GM21447 (cell line): ENCODE measurements around the gene KCNQ1OT1.

ENCODE experiments used
- ATAC-seq: cut with Tn5 transposase; IDR thresholded peaks from one replicate; pipeline ENCODE4 v1.9.1; 2021; ENCODE audit not compliant: unreplicated experiment

Gene KCNQ1OT1

DNA sequence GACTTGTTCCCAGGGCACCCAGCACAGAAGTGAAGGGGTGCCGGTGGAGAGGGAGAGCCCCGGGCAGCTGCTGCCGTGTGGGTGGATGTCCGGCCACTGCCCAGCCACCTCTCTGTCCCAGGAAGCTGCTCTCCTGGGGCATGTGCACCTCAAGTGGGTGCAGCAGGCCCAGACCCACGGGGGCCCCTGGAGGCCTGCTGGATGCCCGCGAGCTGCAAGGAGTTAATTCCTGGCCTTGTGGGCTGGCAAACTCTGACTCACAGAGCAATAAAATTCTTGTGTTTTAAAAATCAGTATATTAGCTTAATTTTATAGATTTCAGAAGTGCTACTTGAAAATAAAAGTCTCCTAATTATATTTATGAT lies 37.4 kb upstream of the KCNQ1OT1 start:
- no peak for ATAC-seq

DNA sequence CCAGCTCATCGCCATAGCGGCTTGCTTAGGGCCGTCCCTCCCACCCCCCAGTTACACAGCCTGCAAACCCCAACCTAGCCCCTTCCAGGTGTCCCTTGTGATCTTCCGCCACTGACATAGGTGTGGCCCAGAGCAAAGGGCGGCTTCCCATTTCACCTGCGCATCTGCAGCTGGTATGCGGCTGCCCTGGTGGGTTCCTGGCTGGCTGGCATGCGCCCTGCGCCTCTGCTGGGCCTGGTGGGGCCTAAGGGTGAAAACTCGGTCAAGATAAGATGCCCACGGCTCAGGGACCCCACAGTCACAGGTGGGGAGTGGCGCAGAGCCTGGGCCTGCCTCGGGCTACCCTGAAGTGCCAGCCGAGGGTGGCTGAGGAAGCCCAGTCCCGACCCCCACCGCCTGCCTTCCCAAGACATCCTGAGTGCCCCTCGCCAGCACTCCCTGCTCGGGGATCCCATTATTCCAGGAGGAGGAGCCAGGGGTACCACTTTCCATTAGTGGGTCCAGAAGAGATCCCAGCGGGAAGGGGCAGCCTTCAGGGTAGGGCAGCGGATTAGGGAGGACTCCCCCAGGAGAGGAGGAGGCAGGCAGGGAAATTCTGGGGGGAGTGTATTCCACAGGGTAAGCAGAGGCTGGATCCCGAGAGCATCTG lies 36.9 kb upstream of the KCNQ1OT1 start:
- ATAC-seq: no peak

DNA sequence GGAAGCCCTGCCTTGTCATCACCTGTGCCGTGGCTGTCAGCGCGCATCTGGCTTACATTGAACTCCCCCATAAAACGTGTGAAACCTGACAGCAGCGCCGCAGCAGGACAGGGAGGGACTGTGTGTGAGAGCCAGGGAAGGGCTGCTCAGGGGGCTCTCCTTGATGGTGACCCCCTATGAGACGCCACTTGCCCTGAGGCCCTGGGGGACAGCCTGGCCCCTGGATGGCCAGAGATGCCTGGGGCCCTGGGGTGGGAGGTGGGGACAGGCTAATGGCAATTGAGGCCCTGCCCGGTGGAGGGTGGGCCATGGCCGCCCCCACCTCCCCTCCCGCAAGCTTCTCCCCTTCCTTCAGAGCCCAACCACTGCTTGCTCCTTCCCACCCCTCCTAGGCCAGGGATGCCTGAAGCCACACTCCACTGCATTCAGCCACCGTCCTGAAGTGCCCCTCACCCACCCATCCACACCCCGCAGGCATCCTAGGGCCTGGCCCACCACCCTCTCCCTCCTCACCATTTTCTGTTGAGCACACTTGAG lies 35.3 kb upstream of the KCNQ1OT1 start:
- ATAC-seq: no peak

DNA sequence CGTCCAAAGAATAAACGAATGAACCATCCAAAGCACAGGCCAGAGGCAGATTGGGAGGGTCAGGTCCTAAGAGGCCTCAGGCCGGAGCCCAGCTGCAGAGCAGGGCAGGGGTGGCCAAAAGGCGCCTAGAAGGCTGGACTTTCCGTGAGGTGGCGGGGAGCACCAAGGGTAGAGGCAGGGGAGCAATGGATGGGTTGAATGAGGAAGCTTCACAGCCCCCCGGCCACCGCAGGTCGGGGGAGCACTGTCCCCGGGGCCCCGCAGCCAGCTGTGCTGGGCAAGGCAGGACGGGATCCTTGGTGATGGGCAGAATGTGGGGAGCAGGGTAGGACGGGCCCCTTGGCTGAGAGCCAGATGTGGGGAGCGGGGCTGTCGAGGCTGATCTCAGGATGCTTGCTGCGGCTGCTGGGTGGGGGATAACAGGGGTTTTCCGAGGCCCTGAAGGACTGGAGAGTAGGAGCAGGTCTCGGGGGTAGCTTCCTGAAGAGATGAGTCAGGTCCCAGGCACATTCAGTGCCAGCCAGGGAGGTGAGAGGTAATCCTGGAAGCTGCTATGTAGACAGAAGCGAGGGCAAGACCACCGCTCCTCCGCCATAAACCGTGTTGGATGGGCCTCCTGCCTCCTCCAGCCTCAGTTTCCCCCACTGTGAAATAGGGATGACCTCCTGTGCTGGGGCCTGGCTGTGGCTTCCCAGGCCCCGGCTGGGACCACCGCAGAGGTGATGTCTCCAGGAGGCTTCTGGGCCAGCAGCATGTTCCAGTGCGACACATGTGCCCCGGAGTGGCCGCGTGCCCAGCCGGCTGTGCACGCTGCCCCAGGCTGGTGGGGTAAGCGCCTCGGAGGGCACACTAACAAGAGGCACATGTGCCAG lies 34.6 kb upstream of the KCNQ1OT1 start:
- ATAC-seq: no peak

DNA sequence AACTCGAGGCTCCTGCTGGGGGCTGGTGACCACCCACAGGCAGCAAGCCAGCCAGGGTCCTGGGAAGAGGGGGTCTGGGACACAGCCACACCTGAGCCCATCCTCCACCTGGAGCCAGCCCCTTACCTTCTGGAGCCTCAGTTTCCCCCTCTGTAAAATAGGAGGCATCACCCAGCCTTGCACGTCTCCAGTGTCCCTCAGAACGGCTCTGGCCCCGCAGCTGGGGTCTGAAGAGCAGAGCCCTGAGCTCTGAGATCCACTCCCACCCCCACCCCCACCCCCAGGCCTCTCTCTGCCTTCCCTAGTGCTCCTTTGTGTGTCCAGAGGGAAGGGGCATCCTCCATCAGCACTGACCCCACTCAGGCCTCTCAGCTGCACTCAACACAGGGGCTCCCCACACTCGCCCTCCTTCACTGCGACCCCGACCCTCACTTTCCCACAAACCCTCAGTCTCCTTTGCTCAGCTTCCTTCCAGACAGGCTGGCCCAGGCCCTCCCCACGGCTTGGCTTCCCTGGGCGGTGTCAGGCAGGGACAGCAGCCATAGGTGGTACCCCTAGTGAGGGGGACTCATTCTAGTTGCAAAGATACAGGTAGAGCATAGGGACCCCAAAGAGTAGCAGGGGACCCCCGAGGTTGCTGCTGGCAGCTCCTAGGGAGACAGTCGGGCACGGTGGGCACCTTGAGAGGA lies 33.3 kb upstream of the KCNQ1OT1 start:
- ATAC-seq: no peak

DNA sequence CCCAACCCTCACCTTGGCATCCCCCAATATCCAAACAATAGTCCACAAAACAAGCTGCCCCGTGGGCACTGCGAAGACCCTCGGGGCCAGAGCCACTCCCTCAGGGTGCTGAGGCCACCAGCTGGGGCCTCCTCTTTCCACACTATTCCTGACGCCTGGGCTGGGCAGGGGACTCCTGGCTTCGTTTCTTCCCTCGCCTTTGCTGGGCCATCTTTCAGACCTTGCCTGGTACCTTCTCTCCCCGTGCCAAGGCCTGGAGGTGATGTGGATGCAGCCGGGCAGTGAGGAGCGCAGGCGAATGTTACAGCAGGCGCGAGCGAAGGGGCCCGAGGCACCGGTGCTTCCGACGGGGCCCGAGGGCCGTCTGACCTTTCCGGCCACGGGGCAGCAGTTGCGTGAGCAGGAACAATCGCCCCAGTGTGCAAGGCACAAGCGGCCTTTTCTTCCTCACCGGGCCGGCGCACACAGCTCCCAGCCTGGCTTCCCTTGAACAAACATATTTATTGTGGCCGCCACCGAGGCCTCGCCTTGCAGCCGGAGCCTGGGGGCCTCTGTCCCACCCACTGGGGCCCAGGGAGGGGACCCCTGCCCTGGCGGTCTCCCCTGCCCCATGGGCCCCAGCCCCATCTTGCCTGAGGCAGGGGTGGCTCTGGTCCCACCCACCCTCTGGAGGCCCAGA lies 32.6 kb upstream of the KCNQ1OT1 start:
- ATAC-seq: no peak

DNA sequence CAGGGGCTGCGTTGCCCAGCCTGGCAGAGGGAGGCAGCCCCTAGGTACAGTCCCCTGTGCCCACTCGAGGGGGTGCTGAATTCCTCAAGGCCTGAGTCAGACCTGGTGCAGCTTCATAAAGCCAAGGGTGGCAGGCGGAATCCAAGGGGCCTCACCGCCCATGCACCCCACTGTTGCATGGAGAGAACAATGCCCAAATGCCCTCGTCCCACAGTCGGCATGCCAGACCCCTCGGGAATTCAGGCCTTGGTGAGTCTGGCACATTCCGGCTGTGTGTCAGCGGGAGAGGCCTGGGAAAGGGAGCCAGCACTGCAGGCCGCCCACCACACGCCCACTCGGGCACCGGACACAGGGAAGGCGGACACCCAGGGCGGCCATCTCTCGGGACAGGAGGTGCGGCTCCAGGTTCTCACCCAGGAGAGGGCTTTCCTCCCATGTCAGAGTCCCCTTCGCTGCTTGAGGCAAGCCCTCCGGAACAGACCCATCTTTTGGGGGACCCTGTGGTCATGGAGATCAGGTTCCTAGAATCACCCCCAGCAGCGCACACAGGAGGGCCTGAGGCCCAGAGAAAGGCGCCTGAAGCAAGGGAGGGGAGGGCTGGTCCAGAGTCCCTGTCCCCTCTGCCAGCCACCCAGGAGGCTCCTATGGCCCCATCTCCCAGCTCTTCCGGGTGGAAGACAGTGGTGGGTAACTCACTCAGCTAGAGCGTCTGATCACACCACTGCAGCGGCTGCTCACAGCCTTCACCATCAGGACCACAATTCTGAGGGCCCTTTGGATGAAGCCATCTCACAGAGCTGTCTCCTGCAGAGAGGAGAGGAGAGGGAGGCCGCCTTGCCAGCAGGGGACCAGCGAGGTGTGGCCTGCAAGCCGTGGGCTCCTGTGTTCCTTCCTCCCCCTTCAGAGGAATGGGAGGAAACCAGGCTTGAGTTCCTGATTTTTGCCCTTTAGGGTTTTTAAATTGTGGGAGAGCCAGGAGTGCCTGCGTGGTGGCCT lies 31.6 kb upstream of the KCNQ1OT1 start:
- no peak for ATAC-seq

DNA sequence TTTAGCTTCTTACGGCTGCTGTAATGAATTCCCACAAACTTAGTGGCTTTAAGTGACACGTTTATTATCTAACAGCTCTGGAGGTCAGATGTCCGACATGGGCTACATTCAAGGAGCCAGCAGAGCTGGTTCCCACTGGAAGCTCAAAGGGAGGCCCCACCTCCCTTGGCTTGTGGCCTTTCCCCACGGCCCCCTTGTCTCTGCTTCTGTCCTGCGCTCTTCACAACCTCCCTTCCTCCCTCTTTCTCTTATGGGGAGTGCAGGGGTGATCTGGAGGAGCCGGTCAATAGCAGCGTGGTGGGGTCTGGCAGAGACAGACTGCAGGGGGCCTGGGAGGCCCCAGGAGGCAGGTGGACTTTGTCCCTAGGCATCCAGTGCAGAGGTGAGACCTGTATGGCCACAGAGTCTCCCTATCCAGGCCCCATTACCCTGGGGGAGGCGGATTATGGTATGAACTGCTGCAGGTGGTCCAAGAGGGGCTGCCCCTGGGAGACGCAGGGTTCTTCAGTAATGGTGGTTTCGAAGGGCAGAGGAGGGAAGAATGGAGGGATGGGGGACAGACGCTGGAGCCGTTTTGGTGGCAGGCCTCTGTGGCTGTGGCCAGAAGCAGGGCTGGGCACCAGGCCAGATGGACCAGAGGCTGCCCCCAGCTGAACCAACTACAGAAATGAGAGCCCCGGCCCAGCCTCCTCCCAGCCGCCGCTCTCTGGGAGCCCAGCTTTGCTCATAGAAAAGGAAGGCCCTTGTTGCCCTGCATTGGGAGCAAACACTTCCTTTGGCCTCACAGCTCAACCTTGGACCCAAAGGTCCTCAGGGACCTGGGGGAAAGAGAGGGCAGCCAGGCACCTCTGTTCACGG lies 30.7 kb upstream of the KCNQ1OT1 start:
- no peak for ATAC-seq

DNA sequence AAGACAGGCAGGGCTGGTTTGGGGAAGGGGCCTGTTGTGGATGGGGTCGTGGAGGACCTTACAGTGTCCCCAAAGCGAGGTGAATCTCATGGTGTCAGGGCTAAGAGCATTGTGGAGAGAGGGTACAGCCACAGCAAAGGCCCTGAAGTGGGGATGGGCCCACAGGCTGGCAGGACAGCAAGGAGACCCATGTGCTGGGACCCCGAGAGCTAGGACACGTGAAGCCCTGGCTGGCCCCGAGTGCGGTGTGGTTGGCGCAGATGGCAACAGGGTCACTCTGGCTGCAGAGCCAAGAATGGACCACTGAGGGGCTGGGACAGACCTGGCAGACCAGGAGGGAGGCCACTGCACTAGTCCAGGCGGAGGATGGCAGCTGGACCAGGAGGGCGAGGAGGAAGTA lies 30.0 kb upstream of the KCNQ1OT1 start:
- no peak for ATAC-seq

DNA sequence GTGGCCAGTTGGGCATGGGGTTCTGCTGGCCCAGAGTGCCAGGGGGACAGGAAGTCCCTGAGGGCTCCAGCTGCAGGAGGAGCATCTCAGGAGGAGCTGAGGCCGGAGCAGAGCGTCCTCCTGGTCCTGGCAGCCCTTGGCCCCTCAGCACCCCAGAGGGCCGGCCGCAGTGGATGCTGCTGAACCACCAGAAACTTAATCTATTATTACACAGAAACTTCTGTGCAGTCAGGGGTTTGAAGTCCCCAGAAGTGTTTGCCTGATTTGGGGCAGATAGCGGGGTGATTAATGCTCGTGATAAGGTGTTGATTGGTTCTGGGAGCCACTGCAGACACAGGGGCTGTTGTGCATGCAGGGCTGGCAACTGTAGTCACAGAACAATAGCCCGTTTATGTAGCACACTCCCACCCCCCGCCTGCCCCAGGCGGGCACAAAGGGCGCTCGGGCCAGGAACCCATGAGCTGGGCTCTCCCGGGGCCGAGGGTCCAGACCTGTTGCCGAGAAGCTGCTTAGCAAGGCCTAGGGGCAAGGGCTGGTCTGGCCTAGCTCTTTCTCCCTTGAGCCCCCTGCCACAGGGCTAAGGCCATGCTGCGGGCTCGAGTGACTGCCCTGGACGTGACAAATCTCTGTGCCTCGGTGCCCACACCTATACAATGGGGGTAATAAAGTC lies 29.0 kb upstream of the KCNQ1OT1 start:
- ATAC-seq: no peak

DNA sequence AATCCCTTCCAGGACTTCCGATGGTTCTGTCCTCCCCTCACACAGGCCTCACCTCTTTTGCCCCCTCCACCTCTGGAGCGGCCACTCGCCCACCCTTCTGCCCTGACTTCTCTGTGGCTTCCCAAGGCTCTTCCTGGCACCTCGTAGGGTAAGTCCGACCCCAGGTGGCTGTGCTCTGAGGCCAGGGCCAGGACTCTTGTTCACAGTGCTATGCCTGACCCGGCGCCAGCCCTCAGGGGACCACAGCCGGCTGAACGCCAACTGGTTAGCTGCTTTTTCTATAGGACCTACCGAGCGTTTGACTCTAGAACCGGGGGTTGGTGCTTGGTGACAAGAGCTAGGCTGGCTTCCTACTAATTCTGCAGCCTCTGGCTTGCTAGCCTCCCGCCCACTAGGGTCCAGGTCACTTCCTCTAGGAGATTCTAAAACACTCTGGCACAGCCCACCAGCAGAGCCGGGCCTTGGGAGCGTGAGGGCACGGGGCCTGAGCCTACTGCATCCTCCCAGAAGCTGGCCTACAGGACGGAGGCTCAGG lies 28.4 kb upstream of the KCNQ1OT1 start:
- no peak for ATAC-seq

DNA sequence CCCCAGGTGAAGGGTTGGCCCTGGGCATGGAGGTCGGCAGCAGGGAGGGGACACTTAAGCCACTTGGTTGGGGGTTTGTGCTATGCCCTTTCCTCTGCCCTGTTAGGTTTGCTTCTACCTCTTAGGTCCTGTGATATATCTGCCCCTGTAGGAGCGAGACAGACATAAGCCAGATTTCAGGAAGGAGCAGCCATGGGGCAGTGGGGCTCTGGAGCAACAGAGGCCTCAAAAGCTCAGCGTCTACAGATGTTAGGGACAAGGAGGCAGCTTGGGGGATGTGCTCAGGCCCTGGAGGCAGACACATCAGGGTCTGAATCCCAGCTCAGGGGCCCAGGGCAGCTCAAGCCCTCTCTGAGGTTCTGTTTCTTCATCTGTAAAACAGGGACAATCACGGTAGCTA lies 27.2 kb upstream of the KCNQ1OT1 start:
- ATAC-seq: no peak

DNA sequence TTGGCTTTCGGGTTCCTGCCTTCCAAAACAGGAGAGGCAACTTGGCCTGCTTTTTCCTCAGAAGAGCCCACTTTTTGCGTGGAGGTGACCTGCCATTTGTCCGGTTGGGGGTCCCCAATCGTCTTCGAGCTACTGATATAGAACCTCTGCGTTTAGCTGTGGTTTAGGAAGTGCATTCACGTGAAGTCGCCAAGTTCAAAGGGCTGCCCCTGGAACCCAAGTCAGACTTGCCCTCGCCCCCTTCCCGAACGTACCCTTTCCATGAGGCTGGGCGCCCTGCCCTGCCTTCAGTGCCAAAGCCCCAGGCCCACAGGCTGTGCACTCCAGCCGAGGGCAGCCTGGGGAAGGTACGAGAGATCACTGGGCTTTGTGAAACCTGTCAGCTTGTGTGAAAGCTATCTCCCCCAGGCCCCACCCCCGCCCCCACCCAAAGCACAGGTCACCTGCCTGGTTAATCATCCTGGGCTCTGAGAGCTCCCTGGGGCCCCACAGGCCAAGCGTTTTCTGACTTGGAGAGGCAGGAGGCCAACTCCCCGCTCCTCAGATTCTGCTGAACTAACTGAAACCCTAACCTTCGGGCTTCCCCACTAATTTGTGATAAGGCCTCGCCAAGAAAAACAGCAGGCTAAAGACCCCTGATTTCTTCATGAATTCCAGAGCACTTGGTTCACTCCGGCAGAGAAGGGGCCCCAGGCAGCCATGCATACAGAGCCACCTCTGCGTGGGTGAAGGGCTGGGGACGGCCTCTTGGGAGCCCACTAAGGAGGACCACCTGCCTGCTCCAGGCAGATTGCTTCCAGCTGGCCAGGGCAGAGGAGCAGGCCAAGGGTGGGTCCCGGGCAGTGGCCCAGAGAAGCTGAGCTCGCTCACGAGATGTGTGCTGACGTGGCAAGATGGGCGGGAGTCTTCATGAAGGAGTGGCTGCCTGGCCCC lies 25.8 kb upstream of the KCNQ1OT1 start:
- ATAC-seq: no peak

DNA sequence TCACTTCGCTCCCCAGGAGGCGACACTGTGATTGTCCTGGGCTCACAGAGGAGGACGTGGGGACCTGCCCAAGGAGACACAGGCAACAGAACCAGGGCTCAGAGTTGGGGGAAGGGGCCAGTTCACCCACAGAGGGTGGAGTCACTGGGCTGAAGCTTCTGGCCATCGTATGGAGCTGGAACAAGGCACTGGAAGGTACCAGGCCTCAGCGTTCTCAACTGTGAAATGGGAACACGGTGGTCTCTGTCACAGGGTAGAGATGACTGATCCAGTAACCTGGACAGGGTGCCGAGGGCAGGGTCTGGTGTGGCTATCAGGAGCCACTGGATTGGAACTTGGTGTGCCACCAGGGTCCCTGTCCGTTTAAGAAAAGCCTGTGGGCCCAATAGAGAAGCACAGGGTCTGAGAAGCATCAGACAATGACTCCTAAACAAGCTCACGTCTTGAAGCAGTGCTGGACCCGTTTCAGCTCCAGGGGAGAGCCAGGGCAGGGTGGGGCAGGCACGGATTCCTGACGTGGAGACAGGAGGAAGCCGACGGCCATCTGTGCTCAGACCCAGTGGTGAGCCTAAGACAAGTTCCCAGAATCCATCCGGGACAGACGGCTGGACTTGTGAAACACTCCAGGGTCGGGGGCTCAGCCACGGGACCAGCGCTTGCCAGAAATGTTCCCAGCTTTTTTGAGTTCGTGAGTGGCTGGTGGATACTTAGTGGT lies 25.0 kb upstream of the KCNQ1OT1 start:
- no peak for ATAC-seq

DNA sequence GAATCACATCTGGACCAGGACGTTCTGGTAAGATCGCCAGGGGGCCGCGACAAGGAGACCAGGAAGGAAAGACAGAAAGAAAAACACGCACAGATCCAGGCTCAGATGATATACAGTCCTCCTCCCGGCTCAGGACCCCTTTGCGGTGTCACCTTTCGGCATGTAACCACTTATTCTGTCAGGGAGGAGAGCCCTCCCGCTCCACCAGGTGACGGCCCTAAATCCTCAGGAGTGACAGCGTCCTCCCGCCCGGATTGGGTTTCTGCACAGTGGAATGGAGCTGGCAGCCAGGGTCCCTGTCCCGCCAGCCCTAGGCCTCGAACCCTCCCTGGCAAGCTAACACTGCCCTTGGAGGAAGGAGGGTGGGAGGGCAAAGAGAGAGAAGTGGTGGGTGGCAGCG lies 24.3 kb upstream of the KCNQ1OT1 start:
- no peak for ATAC-seq

DNA sequence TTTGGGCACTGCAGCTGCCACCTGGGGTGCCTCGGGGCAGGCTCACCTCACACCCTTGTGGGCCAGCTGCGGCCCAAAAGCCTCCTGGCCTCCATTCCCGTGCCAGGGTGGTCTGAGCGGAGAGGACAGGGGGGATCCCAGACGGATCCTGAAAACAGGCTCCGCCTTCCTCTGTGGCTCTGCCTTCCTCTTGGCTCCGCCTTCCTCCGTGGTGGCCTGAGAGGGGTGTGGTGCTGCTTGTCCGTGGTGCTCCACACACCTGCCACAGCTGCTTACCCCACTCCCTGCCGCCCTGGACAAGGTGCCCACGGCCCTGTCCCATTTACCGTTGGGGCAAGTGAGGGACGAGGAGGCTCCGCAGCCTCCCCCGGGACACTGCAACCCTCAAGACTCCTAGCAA lies 23.2 kb upstream of the KCNQ1OT1 start:
- no peak for ATAC-seq
